Iris pigment epithelial cell (primary cell): ENCODE results near the gene SCGB1C2.
A peak's percentile ranks its signal among the peaks of the same experiment; 100 is the strongest.
"Not testable (repeated sequence)": the region's sequence is repeated elsewhere in the genome, so short reads cannot be mapped to it uniquely, and the experiment has no call there.

Source experiments
- DNase-seq: peaks from one replicate; pipeline ENCODE4 v3.0.0-alpha.2; 2011; ENCODE audit warnings: low read depth

SCGB1C2 gene

DNA sequence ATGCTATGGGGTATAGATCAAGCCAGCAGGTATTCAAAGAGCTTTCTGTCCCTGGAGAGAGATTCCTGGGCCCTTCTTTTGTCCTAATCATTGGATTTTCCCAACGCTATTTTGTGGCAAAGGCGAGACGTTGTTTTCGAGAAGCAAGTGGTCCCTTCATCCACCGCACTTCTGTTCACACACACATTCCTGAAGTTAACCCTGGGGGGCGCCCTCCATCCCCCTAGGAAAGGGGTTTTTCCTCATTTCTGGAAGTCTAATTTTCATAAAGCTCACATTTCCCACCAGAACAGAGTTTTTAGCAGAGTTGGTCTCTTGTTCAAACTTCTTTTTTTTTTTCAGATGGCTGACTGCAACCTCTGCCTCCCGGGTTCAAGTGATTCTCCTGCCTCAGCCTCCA, 11.9 kb downstream of the SCGB1C2 start:
- no peak for DNase-seq

DNA sequence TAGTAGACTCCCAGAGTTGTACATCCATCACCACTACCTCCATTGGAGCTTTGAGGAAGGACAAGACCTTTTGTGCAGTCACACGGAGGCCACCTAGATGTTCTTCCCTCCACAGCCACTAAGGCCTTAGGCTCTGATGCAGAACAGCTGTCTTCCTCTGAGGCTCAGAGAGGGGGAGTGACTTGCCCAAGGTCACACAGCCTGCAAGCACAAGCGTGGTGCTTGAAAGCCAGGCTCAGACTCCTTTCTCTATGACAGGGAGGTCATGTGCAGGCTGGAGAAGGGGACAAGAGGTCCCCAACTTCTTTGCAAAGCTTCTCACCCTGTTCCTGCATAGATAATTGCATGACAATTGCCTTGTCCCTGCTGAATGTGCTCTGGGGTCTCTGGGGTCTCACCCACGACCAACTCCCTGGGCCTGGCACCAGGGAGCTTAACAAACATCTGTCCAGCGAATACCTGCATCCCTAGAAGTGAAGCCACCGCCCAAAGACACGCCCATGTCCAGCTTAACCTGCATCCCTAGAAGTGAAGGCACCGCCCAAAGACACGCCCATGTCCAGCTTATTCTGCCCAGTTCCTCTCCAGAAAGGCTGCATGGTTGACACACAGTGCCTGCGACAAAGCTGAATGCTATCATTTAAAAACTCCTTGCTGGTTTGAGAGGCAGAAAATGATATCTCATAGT, 12.7 kb downstream of the SCGB1C2 start:
- no peak for DNase-seq

DNA sequence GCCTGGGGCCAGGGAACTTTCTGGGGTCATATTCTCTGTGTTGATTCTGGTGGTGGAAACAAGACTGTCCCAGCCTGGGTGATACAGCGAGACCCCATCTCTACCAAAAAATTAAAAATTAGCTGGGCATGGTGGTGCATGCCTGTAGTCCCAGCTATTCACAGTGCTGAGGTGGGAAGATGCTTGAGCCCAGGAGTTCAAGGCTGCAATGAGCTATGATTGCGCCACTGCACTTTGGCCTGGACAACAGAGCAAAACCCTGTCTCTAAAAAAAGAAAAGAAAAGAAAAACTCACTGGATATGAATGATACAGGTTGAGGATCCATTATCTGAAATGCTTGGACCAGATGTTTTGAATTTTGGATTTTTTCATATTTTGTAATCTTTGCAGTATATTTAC, 13.6 kb downstream of the SCGB1C2 start:
- no peak for DNase-seq

DNA sequence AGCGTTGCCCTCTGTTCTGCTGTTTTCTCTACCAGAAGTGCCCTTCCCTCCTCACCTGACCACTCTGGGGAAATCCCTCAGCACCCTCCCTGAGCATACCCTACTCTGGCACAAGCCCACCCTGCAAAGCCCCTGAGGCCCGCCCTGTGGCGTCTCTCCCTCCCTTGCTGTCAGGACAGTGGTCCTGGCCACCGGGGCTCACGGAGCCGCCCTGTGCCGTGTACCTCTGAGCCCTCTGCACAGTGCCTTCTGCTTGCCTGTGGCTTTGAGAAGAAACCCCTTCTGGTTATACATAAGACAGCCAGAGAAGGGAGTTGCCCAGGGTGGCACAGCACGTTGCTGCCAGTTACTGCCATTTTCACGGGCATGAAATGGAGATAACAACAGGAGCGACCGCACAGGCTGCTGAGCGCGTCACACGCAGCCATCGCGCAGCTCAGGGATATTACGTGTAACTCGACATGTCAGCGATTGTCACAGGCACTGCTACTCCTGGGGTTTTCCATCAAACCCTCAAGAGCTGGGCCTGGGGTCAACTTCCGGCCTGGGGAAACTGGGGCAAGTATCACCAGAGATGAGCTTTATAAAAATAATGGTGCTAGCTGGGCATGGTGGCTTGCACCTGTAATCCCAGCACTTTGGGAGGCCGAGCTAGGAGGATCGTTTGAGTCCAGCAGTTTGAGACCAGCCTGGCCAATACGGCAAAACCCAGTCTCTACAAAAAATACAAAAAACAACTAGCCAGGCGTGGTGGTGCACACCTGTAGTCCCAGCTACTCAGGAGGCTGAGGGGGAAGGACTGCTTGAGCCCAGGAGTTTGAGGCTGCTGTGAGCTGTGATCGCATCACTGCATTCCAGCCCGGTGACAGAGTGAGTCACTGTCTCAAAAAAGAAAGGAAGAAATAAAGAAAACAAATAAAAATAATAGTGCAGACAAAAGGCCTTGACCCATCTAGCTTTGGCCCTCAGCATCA, 14.8 kb downstream of the SCGB1C2 start:
- peak; percentile 35 for DNase-seq

DNA sequence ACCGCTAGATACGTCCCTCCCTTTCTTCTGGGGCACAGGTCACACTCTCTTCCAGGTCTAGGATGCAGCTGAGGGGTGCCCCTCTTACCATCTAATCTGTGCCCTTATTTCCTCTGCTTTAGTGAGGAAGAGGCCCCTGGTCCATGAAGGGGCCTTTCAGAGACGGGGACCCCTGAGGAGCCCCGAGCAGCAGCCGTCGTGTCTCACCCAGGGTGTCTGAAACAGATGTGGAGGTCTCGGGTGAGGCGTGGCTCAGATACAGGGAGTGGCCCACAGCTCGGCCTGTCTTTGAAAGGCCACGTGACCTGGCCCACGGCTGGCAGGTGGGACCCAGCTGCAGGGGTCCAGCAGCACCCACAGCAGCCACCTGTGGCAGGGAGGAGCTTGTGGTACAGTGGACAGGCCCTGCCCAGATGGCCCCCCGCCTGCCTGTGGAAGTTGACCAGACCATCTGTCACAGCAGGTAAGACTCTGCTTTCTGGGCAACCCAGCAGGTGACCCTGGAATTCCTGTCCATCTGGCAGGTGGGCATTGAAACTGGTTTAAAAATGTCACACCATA, 15.6 kb downstream of the SCGB1C2 start:
- no peak for DNase-seq

DNA sequence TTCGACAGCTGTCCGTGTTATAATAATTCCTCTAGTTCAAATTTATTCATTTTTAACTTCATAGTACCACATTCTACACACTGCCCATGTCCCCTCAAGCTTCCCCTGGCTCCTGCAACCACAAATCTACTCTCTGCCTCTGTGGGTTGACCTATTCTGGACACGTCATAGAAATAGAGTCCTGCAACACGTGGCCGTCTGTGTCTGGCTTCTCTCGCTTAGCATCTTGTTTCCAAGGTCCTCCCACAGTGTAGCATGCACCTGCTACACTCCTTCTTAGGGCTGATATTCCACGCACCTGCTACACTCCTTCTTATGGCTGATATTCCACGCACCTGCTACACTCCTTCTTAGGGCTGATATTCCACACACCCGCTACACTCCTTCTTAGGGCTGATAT, 16.5 kb downstream of the SCGB1C2 start:
- DNase-seq: no peak

DNA sequence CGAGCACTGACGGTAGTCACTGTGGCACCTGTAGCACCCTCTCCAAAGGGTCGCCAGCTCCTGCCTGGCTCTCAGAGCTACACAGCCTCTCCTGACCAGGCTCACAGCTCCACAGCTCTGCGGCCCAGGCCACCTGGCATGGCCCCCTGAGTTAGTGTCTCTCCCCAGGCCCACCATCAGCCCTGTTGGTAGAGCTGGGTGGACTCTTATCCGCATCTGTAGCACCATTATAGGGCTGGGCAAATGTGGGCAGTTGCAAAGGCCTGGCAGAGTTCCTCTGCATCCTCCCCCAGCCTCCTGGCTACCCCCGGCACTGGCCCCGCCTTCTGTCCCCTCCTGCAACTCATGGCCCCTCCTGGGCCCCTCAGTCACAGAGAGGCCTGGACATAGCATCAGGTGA, 18.2 kb downstream of the SCGB1C2 start:
- no peak for DNase-seq

DNA sequence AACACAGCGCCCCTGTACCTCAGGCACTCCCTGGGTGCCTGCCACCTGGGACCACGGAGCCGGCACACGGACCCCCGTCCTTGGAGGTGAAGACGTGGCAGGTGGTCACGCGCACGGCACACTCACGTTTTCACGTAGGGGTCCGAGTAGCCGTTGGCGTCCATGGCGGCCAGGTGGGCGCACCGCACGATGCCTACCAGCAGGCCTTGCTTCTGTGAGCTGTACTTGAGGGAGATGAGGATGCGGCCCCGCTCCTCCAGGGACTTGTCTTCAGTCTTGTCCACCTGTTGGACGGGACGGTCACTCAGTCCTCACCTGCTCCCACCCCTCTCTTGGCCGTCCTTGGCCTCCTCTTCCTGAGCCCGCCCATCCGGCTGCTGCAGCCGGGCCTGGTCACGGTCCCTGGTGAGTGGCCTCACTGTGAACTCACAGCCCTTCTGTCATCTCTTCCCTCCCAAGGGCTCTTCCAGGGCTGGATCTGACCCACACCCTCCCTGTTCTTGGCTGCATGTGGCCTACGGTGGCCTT, 18.8 kb downstream of the SCGB1C2 start:
- DNase-seq: no peak

DNA sequence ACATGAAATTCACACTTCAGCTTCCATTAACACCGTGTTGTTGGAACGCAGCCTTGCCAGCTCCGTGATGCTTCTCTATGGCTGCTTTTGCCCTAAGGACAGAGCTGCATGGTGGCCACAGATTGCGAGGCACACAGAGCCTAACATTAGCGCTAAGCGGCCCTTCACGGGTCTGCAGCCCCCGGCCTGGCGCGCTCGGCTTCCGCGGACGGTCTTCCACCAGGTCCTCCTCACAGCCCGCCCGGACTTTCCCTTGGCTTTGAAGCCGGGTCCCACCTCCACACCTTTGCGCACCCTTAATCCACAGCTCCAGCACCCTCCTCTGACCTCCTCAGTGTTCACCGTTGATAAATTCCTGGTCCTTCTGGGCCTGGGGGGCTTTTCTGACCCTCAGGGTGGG, 19.6 kb downstream of the SCGB1C2 start:
- no peak for DNase-seq

DNA sequence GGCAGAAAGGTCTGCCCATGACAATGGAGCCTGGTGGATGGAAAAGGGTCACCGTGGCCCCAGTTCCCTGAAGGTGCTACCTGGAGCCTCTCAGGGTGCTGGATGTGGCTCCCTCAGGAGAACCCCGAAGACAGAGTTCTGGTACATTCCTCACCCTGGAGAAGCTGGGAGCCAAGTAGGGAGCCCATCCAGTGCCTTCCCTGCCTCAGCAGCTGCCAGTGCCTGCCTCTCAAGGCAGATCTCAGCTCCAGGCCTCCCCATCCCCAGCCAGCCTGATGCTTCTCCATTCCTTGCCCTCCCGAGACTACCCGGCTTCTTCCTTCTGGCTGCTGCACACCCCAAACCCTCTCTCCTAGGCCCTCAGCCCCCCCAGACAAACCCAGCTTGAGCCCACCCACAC, 20.5 kb downstream of the SCGB1C2 start:
- no peak for DNase-seq

DNA sequence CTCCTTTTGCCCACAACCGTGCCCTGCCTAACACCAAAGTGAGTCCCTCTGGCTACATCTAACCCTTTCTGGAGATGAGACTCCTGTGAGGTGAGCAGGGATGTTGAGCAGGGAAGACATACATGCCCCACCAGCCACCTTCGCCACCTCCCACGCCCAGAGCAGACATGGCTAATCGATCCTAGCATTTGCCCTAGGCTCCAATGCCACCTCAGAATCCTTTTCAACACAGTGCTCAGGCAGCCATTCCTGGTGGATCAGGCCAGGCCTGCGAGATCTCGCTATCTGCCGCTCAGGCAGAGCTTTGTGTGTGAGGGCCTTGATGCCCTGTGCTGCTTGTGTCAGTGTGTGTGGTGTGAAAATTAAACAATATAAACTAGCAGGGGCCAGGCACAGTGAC, 21.0 kb downstream of the SCGB1C2 start:
- DNase-seq: no peak

DNA sequence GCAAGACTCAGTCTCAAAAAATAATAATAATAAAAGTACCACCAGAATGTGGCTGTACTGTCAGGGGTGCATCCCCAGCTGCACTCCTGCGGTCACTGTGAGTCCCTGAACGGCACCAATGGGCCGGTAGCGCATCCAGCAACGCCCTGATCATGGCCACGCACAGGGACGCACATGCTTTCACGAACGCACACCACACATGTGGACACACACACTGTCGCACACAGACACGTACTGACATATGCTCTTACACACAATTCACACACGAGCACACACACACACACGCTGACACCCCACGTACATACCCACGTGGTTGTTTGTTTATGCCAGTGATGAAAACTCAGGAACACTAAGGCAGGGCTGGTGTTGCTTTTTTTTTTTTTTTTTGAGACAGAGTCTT, 22.2 kb downstream of the SCGB1C2 start:
- no peak for DNase-seq

DNA sequence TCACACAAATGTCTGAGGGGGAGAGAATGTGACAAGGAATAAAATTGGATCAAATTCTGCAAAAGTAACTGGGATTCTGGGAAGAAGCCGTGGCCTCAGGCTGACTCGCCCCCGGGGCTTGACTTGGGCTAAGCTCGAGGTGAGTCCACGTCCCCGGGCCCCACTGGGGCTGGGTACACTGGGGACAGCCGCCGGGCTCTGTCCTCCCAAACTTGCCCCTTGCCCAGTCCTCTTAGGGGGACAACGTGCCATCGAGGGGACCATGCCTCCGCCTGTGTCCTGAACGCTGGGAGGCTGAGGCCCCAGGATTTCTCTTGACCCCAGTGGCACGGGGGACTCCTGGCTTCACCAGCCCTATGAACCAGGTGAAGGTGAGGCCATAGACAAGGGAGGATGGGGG, 23.0 kb downstream of the SCGB1C2 start:
- no peak for DNase-seq

DNA sequence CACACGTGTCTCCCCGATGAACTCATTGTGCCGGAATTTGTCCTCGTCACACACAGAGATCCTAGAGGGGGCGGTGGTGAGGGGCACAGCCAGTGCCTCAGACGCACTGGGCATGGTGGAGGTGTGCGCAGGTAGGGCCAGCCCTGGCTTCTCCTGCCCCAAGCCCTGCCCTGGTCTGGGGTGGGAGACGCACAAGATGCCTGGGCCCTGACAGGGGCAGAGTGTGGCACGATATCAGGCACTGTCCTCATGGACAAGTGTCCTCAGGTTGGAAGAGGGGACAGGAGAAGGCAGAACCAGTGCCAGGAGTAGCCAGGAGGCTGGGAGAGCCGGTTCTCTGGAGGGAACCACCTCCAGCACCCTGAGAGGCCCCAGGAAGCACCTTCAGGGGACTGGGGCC, 24.1 kb downstream of the SCGB1C2 start:
- DNase-seq: no peak

DNA sequence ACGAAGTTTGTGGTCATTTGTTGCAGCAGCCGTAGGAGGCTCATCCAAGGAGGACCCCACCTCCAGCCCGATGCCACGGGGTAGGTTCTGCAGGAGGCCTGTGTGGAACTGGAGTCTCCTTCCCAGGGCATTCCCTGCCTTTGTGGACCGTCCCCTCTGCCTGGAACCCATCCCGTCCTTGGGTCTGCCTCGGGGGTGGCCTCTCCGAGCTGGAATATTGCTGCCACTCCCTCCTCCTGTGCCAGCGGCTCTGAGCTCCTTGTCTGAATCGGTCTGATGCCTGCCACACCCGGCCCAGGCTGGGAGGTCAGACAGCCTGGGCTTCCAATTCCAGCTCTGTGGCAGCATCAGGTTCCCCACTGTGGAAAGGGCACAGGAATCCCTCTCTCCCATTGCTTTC, 25.3 kb downstream of the SCGB1C2 start:
- DNase-seq: no peak

DNA sequence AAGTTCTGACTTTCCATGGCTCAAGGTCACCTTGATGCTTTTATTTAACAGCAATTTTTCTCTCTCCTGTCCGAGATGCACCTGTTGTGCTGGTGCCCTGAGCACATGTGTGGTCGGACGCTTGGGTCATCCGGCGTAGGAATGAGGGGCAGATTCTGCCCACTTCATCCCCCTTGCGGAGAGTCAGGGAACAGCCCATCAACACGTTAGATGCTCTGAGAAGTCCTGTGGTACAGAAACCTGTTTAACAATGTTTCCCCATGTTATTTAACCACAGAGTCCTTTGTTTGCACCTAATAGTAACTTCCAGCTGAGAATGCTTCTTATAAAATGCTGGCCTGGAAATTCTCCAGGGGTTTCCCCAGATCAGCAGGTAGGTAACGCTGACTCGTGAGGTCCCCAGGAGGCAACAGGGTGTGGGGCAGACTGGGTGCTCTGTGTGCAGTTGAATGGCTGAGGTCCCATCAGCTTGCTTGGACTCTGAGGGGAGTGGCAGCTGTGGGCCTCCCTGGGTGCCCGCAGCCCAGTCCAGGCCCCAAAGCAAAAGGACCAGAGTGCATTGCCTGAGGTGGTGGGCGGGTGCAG, 26.2 kb downstream of the SCGB1C2 start:
- no peak for DNase-seq

DNA sequence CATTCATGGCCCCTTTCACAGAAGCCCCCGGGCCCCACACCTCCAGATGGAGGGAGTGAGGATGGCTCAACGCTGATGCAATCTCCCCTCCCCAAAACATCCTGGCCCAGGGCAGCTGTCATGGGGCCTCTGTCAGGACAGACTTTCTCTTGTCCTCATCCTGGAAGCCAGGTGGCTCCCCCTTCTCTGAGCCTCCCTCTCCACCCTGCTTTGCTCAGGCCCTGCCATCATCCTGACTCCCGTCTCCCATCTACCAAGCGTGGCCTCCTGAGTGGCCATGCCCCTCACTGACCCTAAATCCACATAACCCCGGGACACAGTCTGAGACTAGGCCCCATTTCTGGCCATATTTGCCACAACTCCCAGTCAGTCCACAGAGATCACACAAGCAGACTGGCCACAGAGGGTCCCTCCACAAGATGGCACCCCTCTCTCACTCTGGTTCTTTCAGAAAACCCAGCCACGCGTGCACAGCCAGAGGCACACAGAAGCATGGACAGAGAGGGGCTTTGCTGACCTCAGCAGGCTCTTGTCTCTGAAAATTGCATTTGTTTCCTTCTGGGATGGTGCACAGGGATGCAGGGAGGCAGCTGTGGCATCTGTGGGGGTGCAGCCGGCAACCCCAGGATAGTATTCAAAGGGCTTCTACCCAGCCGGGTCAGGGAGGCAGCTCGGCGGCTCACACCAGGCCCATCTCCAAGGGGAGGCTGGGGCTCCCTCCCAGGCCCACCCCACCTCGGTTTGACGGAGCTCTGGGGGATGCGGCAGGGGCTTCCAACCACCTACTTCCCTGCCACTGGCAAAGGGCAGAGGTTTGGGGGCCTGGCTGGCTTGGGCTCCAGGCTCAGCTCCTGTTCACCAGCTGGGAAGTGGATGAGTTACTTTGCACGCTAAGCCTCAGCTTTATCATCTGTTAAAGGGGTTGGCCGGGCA, 27.2 kb downstream of the SCGB1C2 start:
- DNase-seq: peak; percentile 50

DNA sequence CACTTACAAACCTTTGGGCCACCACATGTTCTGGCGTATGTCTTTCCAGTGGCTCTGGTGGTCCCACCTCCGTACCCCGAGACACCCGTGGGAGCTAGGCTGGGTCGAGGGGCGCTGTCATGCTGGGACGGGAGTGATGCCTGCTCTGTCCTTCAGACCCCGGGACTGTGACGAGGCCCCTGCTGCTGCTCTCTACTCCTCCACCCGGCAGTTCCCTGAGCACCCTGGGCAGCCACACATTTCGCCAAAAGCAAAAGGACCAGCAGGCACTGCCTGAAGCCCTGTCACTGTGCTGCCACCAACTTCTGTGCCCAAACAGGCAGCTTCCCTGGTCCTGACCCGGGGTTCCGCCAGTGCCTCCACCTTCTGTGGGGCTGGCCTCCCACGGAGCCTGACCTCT, 28.6 kb downstream of the SCGB1C2 start:
- no peak for DNase-seq

DNA sequence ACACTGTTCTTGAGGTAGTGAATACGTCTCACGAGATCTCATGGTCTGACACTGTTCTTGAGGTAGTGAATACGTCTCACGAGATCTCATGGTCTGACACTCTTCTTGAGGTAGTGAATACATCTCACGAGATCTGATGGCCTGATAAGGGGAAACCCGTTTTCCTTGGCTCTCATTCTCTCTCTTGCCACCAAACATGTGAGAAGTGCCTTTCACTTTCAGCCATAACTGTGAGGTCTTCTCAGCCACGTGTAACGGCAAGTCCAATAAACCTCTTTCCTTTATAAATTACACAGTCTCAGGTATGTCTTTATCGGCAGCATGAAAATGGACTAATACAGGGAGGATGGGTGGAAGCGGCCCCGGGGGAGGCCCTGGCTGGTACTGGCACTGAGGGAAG, 31.2 kb downstream of the SCGB1C2 start:
- not testable (repeated sequence) for DNase-seq

DNA sequence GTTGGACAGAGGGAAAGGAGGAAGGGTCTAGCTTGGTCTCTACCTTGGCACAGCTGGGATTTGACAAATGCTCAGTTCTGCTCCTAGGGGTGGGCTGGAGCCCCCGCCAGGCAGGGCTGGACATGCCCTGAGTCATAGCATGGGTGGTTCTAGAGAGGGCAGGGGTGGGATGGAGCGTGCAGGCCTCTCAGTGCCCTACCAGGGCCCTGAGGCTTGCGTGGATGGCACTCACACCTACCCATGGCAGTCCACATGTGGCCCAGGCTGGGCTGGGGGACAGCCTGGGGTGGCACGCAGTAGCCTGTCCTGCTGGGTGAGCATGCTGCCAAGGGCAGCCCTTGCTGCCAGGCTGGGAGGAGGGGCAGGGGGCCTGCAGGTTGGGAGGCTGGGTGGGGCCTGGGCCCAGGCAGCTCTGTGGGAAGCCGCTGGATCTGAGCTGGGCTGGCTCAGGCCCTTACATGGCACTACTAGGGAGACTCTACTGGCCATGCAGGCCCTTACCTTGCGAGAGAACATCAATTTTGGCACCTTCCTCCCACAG, 32.8 kb downstream of the SCGB1C2 start:
- no peak for DNase-seq

DNA sequence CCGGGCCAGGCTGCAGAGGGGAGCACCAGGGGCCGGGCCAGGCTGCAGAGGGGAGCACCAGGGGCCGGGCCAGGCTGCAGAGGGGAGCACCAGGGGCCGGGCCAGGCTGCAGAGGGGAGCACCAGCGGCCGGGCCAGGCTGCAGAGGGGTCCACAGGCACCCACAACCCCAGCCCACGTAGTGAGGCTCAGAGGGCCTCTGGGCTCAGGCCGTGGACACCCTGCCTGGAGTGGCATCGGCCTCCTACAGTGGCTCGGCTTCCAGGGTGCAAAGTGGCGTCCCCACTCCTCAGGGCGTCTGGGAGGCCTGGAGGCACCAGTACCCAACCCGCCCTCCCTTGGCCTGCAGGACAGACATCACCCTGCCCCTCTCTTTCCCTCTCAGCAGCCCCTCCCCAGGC, 34.5 kb downstream of the SCGB1C2 start:
- no peak for DNase-seq
